SK-N-SH (cell line): Measurements from ENCODE around the gene INPP5B. TPM values are rescaled to one million over a fixed set of nuclear protein-coding genes. Genes with fewer than 3 reads are reported as not detected.
A peak's percentile ranks its signal among the peaks of the same experiment; 100 is the strongest.

ENCODE experiments used
- CTCF ChIA-PET: fragments of 300-600, 350-600 bp; formaldehyde crosslinking; extraction: SDS; loops from one replicate; lab custom pipeline; 2021; lab: Yijun Ruan, JAX
- POLR2A ChIA-PET: fragments of 350-600 bp; sonication (Branson Sonifier 250); formaldehyde crosslinking; extraction: SDS; loops from one replicate; lab custom pipeline; 2020; ENCODE audit warnings: antibody characterized with exemption, inconsistent platforms; lab: Yijun Ruan, JAX
- DNase-seq: peaks from one replicate; pipeline ENCODE4 v3.0.0; 2012
- H2AFZ ChIP-seq: fragments of 200-600 bp; sonication (generic); 2 replicates; pipeline ENCODE4 v1.8.1; 2016; ENCODE audit warnings: antibody characterized with exemption, mild to moderate bottlenecking, low read depth
- H3F3A ChIP-seq: fragments of 200-600 bp; sonication (generic); replicated peaks from 2 replicates; pipeline ENCODE3; 2016; ENCODE audit warnings: antibody characterized with exemption, mild to moderate bottlenecking; ENCODE audit not compliant: insufficient read depth
- H3K27ac ChIP-seq, 2 experiments: fragments of 200-500 bp in 1 of 2; fragments of 200-600 bp in 1 of 2; sonication (Bioruptor generic) in 1 of 2; sonication (generic), shearing (Covaris generic) in 1 of 2; 2 replicates each; pipeline versions ENCODE4 v1.5.1 to v1.6.1; 2014 to 2016; ENCODE audit warnings: low read depth in 2 of 2, inconsistent platforms in 1 of 2, low read length in 1 of 2, mild to moderate bottlenecking in 1 of 2, mixed read lengths in 1 of 2
- H3K27me3 ChIP-seq: fragments of 200-600 bp; sonication (generic), shearing (Covaris generic); 2 replicates; pipeline ENCODE4 v1.6.1; 2016; ENCODE audit warnings: mixed run types; ENCODE audit not compliant: insufficient read depth
- H3K36me3 ChIP-seq, 2 experiments: fragments of 200-500 bp in 1 of 2; fragments of 200-600 bp in 1 of 2; sonication (Bioruptor generic) in 1 of 2; sonication (generic) in 1 of 2; replicated peaks in 1 of 2; 2 replicates each; pipeline versions ENCODE3 to v1.5.1; 2014 to 2016; ENCODE audit warnings: low read length in 1 of 2, mild to moderate bottlenecking in 1 of 2; ENCODE audit not compliant: insufficient read depth in 2 of 2, control insufficient read depth in 1 of 2
- H3K4me1 ChIP-seq, 2 experiments: fragments of 200-500 bp in 1 of 2; fragments of 200-600 bp in 1 of 2; sonication (Bioruptor generic) in 1 of 2; sonication (generic), shearing (Covaris generic) in 1 of 2; 2 replicates each; pipeline versions ENCODE4 v1.5.1 to v1.6.1; 2014 to 2016; ENCODE audit warnings: low read depth in 1 of 2, low read length in 1 of 2, mixed run types in 1 of 2; ENCODE audit not compliant: insufficient read depth in 2 of 2, control insufficient read depth in 1 of 2
- H3K4me2 ChIP-seq: fragments of 200-600 bp; sonication (generic), shearing (Covaris generic); 2 replicates; pipeline ENCODE4 v1.6.1; 2017; ENCODE audit warnings: mixed run types
- H3K4me3 ChIP-seq, 2 experiments: fragments of 200-500 bp in 1 of 2; fragments of 200-600 bp in 1 of 2; sonication (Bioruptor generic) in 1 of 2; sonication (generic), shearing (Covaris generic) in 1 of 2; 2 replicates each; pipeline versions ENCODE4 v1.5.1 to v1.8.1; 2014 to 2016; ENCODE audit warnings: low read depth in 2 of 2, inconsistent platforms in 1 of 2, low read length in 1 of 2, mild to moderate bottlenecking in 1 of 2, mixed read lengths in 1 of 2, moderate library complexity in 1 of 2
- H3K79me2 ChIP-seq: fragments of 200-600 bp; sonication (generic); 2 replicates; pipeline ENCODE4 v1.8.1; 2017; ENCODE audit warnings: mild to moderate bottlenecking; ENCODE audit not compliant: insufficient read depth
- H3K9ac ChIP-seq: fragments of 200-600 bp; sonication (generic); 2 replicates; pipeline ENCODE4 v1.6.1; 2017; ENCODE audit warnings: mixed run types
- H3K9me2 ChIP-seq: fragments of 200-600 bp; sonication (generic); 2 replicates; pipeline ENCODE4 v1.6.1; 2017; ENCODE audit warnings: mixed run types
- H3K9me3 ChIP-seq: fragments of 200-600 bp; sonication (generic); 2 replicates; pipeline ENCODE4 v1.6.1; 2017; ENCODE audit warnings: mixed run types, mild to moderate bottlenecking, moderate library complexity
- H4K20me1 ChIP-seq: fragments of 200-600 bp; sonication (generic); 2 replicates; pipeline ENCODE4 v1.6.1; 2017; ENCODE audit warnings: mild to moderate bottlenecking, mixed run types; ENCODE audit not compliant: insufficient read depth
- CTCF ChIP-seq: fragments of 200-600 bp; sonication (generic); IDR thresholded peaks from 2 replicates; pipeline ENCODE4 v1.6.1; 2017; ENCODE audit warnings: antibody characterized with exemption, mild to moderate bottlenecking, moderate library complexity
- ELF1 ChIP-seq: IDR thresholded peaks from 2 replicates; pipeline ENCODE4 v1.4.0; 2012
- FOSL2 ChIP-seq: IDR thresholded peaks from 2 replicates; pipeline ENCODE4 v1.4.0; 2012; ENCODE audit warnings: low read depth, mild to moderate bottlenecking, moderate library complexity, borderline replicate concordance
- GATA2 ChIP-seq: sonication (generic); formaldehyde crosslinking; IDR thresholded peaks from 2 replicates; pipeline ENCODE4 v1.5.0; 2020; ENCODE audit warnings: mild to moderate bottlenecking, missing genetic modification reagents
- IRF3 ChIP-seq: fragments of 150-350 bp; IDR thresholded peaks from 2 replicates; pipeline ENCODE4 v1.6.1; 2016; ENCODE audit warnings: mild to moderate bottlenecking, low read depth, low read length
- JUND ChIP-seq: IDR thresholded peaks from 2 replicates; pipeline ENCODE4 v1.4.0; 2012
- MAX ChIP-seq: IDR thresholded peaks from 2 replicates; pipeline ENCODE4 v1.4.0; 2012; ENCODE audit warnings: low read depth
- NRF1 ChIP-seq: IDR thresholded peaks from 2 replicates; pipeline ENCODE4 v1.6.1; 2012; ENCODE audit warnings: low read depth, mild to moderate bottlenecking, low read length
- PBX3 ChIP-seq: IDR thresholded peaks from 2 replicates; pipeline ENCODE4; 2012
- POLR2AphosphoS5 ChIP-seq: IDR thresholded peaks from 2 replicates; pipeline ENCODE4 v1.6.1; 2012; ENCODE audit warnings: low read depth, low read length
- RCOR1 ChIP-seq: fragments of 150-350 bp; IDR thresholded peaks from 2 replicates; pipeline ENCODE4 v1.6.1; 2017; ENCODE audit warnings: antibody characterized with exemption, low read length
- REST ChIP-seq: IDR thresholded peaks from 2 replicates; pipeline ENCODE4 v1.6.1; 2012; ENCODE audit warnings: mild to moderate bottlenecking, low read depth, low read length, moderate library complexity
- RFX5 ChIP-seq: IDR thresholded peaks from 2 replicates; pipeline ENCODE4 v1.6.1; 2012; ENCODE audit warnings: mild to moderate bottlenecking, improper control_type of control experiment, low read length
- SIN3A ChIP-seq: IDR thresholded peaks from 2 replicates; pipeline ENCODE4 v1.6.1; 2012; ENCODE audit warnings: low read depth, mild to moderate bottlenecking, low read length, moderate library complexity, borderline replicate concordance
- TAF1 ChIP-seq: IDR thresholded peaks from 2 replicates; pipeline ENCODE4 v1.6.1; 2012; ENCODE audit warnings: low read depth, mild to moderate bottlenecking, low read length, moderate library complexity, borderline replicate concordance
- TCF12 ChIP-seq: IDR thresholded peaks from 2 replicates; pipeline ENCODE4 v1.4.0; 2012
- WGBS: methylation state at CpG from one replicate; pipeline ENCODE4 v1.1.6; 2017; ENCODE audit warnings: low lambda C conversion rate; 5-methylcytosine and 5-hydroxymethylcytosine counted together
- polyA plus RNA-seq, 3 experiments: library from polyadenylated mRNA; depleted of rRNA; stranded (reverse); fragments of >200 nt; gene quantifications; 2 replicates each; pipeline ENCODE4 v1.2.3, GENCODE V29; 2012

Gene INPP5B
- polyA plus RNA-seq, 1 of the 3 experiments (the other 2 are of a cell fraction): 10.5 TPM

GRCh38 chr1:37865348-37866120 lies 81.3 kb downstream of the INPP5B start:
- Histone ChIP-seq H3K4me3 (no peak overlapping the region), H3K9ac (no peak overlapping the region), H3K9me3 (no peaks in the 10 kb centered on the region), H3K27me3 (no peaks in the 10 kb centered on the region), H4K20me1 (no peaks in the 10 kb centered on the region), H3K4me2 (no peak overlapping the region), H3F3A (peaks cover 9% of the 10 kb centered on the region), H3K36me3 (peaks cover 39 to 41% of the 10 kb centered on the region in 2 experiments), H3K4me1 (peaks cover 0 to under 1% of the 10 kb centered on the region in 2 experiments; a peak in 1 of 4 replicates), H3K79me2 (no peaks in the 10 kb centered on the region), H3K27ac (no peak overlapping the region), H2AFZ (no peak overlapping the region), H3K9me2 (no peaks in the 10 kb centered on the region)
- ChIA-PET POLR2A (no interaction called here), CTCF (interaction anchor here (0.6 kb wide), 1 partner anchor 100 kb away, joined by 3 read pairs; no protein-coding TSS in a partner anchor)
- no peak for DNase-seq
- WGBS: 77% methylated on average over 5 of the region's 6 CpGs
- TF ChIP-seq REST (peak; percentile 87), CTCF (no peak), FOSL2 (peak; percentile 26; the same call in 1 of the 2 replicates), PBX3 (no peak), RFX5 (no peak), MAX (0 out of 2 replicates have a peak, but pooled peaks have one; percentile 38)

- Histone ChIP-seq H3K4me1 (peaks cover 9 to 10% of the 10 kb centered on the region in 2 experiments; a peak in 3 of 4 replicates), H3K9me2 (no peaks in the 10 kb centered on the region), H4K20me1 (no peaks in the 10 kb centered on the region), H3K4me2 (no peak overlapping the region), H3K27ac (no peak overlapping the region), H3K79me2 (peaks cover 21% of the 10 kb centered on the region), H3K9ac (no peak overlapping the region), H3K4me3 (no peak overlapping the region), H3F3A (peaks cover 18% of the 10 kb centered on the region), H3K36me3 (peaks cover 25 to 34% of the 10 kb centered on the region in 2 experiments), H2AFZ (no peak overlapping the region), H3K27me3 (no peaks in the 10 kb centered on the region), H3K9me3 (no peaks in the 10 kb centered on the region)
- DNase-seq: no peak
- ChIA-PET CTCF (interaction anchor here (0.7 to 1.7 kb wide), 5 partner anchors 12 to 375 kb away, joined by 3 to 4 read pairs (median 3); partner anchors contain the start of gene SF3A3), POLR2A (interaction anchor here (0.6 kb wide), 1 partner anchor 54 kb away, joined by 3 read pairs; the partner anchor contains the start of gene YRDC)
- WGBS: 80% methylated on average over 3 of the region's 3 CpGs
- TF ChIP-seq NRF1: no peak
- no peak for TF ChIP-seq SIN3A
- no peak for TF ChIP-seq ELF1
- no peak for TF ChIP-seq GATA2 (CRISPR knock-in tag)
- no peak for TF ChIP-seq TCF12
- TF ChIP-seq JUND: no peak
- no peak for TF ChIP-seq IRF3
- TF ChIP-seq POLR2AphosphoS5: no peak
- no peak for TF ChIP-seq RCOR1
- no peak for TF ChIP-seq TAF1
- TF ChIP-seq CTCF: no peak
These were observed 84.5 kb downstream of the INPP5B start for GRCh38 chr1:37862330-37862729.
